ENCODE results near the gene PWWP2B.

- TF ChIP-seq MAX (IDR thresholded peaks at IDR 0.05; ENCODE audit: low read depth, low read length) (no peak), MXI1 (IDR thresholded peaks at IDR 0.05; ENCODE audit: low read depth, low read length) (no peak), ETV6 (conservative IDR thresholded peaks at IDR 0.05 in 1 of 2, IDR thresholded peaks at IDR 0.05 in 1 of 2; ENCODE audit: borderline replicate concordance in 1 of 2, low read depth in 1 of 2) (no peak), JUND (IDR thresholded peaks at IDR 0.05; ENCODE audit: low read depth, low read length) (no peak), CTCF (IDR thresholded peaks at IDR 0.05 in 2 of 3, conservative IDR thresholded peaks at IDR 0.05 in 1 of 3; ENCODE audit: control insufficient read depth in 2 of 3, extremely low read depth in 1 of 3, insufficient read depth in 1 of 3, low read depth in 3 of 3, low read length in 3 of 3) (no peak), POLR2A (IDR thresholded peaks at IDR 0.05; ENCODE audit: low read depth, low read length) (no peak), PAX5 (IDR thresholded peaks at IDR 0.05; ENCODE audit: borderline replicate concordance, low read depth, low read length) (no peak), ATF3 (IDR thresholded peaks at IDR 0.05; ENCODE audit: borderline replicate concordance, extremely low read depth, low read depth, low read length) (no peak)
Observed at GRCh38 chr10:132413226-132414205, 16.5 kb downstream of the PWWP2B start.
